HepG2 (cell line): ENCODE measurements around the gene CDHR1. TPM values are rescaled to one million over a fixed set of nuclear protein-coding genes. Genes with fewer than 3 reads are reported as not detected.

ENCODE experiments used
- ARHGAP35 ChIP-seq: sonication (generic); formaldehyde crosslinking; IDR thresholded peaks from 2 replicates; pipeline ENCODE4 v1.9.0; 2022; ENCODE audit warnings: mild to moderate bottlenecking, inconsistent platforms, moderate library complexity, missing genetic modification reagents, borderline replicate concordance
- ATF7 ChIP-seq, 2 experiments: fragments of 450-650 bp in 1 of 2; sonication (generic) in 1 of 2; formaldehyde crosslinking in 1 of 2; IDR thresholded peaks; 2 replicates each; pipeline versions ENCODE4 v1.4.0 to v1.6.1; 2016 to 2020; ENCODE audit warnings: antibody characterized with exemption in 1 of 2, mild to moderate bottlenecking in 1 of 2, missing genetic modification reagents in 1 of 2
- CHCHD3 ChIP-seq: sonication (generic); formaldehyde crosslinking; IDR thresholded peaks from 2 replicates; pipeline ENCODE4 v1.8.0; 2022; ENCODE audit warnings: mild to moderate bottlenecking, missing genetic modification reagents, moderate library complexity
- ETV5 ChIP-seq: IDR thresholded peaks from 2 replicates; pipeline ENCODE4 v1.6.1; 2018; ENCODE audit warnings: missing biosample characterization, missing genetic modification reagents, inconsistent platforms, borderline replicate concordance
- FOXJ3 ChIP-seq: sonication (generic); formaldehyde crosslinking; IDR thresholded peaks from 2 replicates; pipeline ENCODE4 v1.4.0; 2020; ENCODE audit warnings: missing genetic modification reagents, mild to moderate bottlenecking, borderline replicate concordance
- GFI1 ChIP-seq: sonication (generic); formaldehyde crosslinking; IDR thresholded peaks from 2 replicates; pipeline ENCODE4 v1.5.0; 2020; ENCODE audit warnings: missing genetic modification reagents, mild to moderate bottlenecking, borderline replicate concordance
- MXD4 ChIP-seq: IDR thresholded peaks from 2 replicates; pipeline ENCODE4 v1.6.1; 2016; ENCODE audit warnings: mild to moderate bottlenecking, missing biosample characterization, missing genetic modification reagents
- NFIB ChIP-seq: sonication (generic); formaldehyde crosslinking; IDR thresholded peaks from 2 replicates; pipeline ENCODE4 v1.9.0; 2021; ENCODE audit warnings: missing genetic modification reagents, mild to moderate bottlenecking, borderline replicate concordance
- NR2F6 ChIP-seq, 2 experiments: IDR thresholded peaks; 2 replicates each; pipeline ENCODE4 v1.6.1; 2016; ENCODE audit warnings: antibody characterized with exemption in 1 of 2, mild to moderate bottlenecking in 1 of 2
- SMAD9 ChIP-seq: sonication (generic); formaldehyde crosslinking; IDR thresholded peaks from 2 replicates; pipeline ENCODE4 v1.5.1; 2020; ENCODE audit warnings: mild to moderate bottlenecking, missing genetic modification reagents
- TP53 ChIP-seq: sonication (generic); formaldehyde crosslinking; conservative IDR thresholded peaks from 2 replicates; pipeline ENCODE4 v1.4.0; 2020; ENCODE audit warnings: missing genetic modification reagents
- WIZ ChIP-seq: sonication (generic); formaldehyde crosslinking; IDR thresholded peaks from 2 replicates; pipeline ENCODE4 v1.5.1; 2020; ENCODE audit warnings: mild to moderate bottlenecking, missing genetic modification reagents
- ZFP90 ChIP-seq: sonication (generic); formaldehyde crosslinking; IDR thresholded peaks from 2 replicates; pipeline ENCODE4 v1.8.0; 2022; ENCODE audit warnings: missing genetic modification reagents, mild to moderate bottlenecking, inconsistent platforms, borderline replicate concordance
- ZHX1 ChIP-seq: sonication (generic); formaldehyde crosslinking; IDR thresholded peaks from 2 replicates; pipeline ENCODE4 v1.8.1; 2022; ENCODE audit warnings: low read depth, mild to moderate bottlenecking, missing genetic modification reagents
- ZNF570 ChIP-seq: sonication (generic); formaldehyde crosslinking; IDR thresholded peaks from 2 replicates; pipeline ENCODE4 v1.4.0; 2020; ENCODE audit warnings: mild to moderate bottlenecking, missing genetic modification reagents, borderline replicate concordance
- ZNF670 ChIP-seq: sonication (generic); formaldehyde crosslinking; IDR thresholded peaks from 2 replicates; pipeline ENCODE4 v1.8.0; 2022; ENCODE audit warnings: mild to moderate bottlenecking, missing genetic modification reagents, borderline replicate concordance
- ZNF740 ChIP-seq: sonication (generic); formaldehyde crosslinking; IDR thresholded peaks from 2 replicates; pipeline ENCODE4 v1.4.0; 2020; ENCODE audit warnings: missing genetic modification reagents
- ZNF792 ChIP-seq: IDR thresholded peaks from 2 replicates; pipeline ENCODE4 v1.6.1; 2016
- polyA plus RNA-seq, 8 experiments: library from polyadenylated mRNA; depleted of rRNA in 3 of 8; stranded (reverse) in 7 of 8; unstranded in 1 of 8; fragments of >200 nt; fragmentation: Illumina TruSeq in 4 of 8; extraction: Trizol in 4 of 8; gene quantifications; 2 replicates each; pipeline versions ENCODE4 v1.2.1 to v1.2.3, GENCODE V29; 2011 to 2016; ENCODE audit warnings: low read depth in 4 of 8, missing spikeins in 1 of 8, mixed read lengths in 1 of 8; ENCODE audit not compliant: insufficient read depth in 1 of 8
- total RNA-seq, 5 experiments: library from RNA; depleted of rRNA; stranded (reverse); fragments of >200 nt; fragmentation: Illumina TruSeq; extraction: Trizol; gene quantifications; 2 replicates each; pipeline ENCODE4 v1.2.3, GENCODE V29; 2016; ENCODE audit warnings: low read depth in 1 of 5
- TF ChIP-seq, protein P1 (sequence below): sonication (generic); formaldehyde crosslinking; IDR thresholded peaks from 2 replicates; pipeline ENCODE4 v1.4.0; 2020; ENCODE audit warnings: missing genetic modification reagents
- TF ChIP-seq, protein P2 (sequence below): sonication (generic); formaldehyde crosslinking; IDR thresholded peaks from 2 replicates; pipeline ENCODE4 v1.4.0; 2020; ENCODE audit warnings: missing genetic modification reagents

CDHR1 gene
- total and polyA plus RNA-seq, 2 of the 13 experiments (the other 11 are each of a cell fraction or from before 2014, with no cell fraction given), result 0.04 to 0.09 TPM

- TF ChIP-seq ZNF570 (CRISPR knock-in tag) (no peak), WIZ (CRISPR knock-in tag) (no peak), SMAD9 (no peak), FOXJ3 (CRISPR knock-in tag) (no peak), ATF7 (IDR thresholded peaks at IDR 0.05) (no peak), ATF7 (CRISPR knock-in tag; IDR thresholded peaks at IDR 0.05) (no peak), TP53 (no peak), GFI1 (CRISPR knock-in tag) (no peak), NR2F6 (IDR thresholded peaks at IDR 0.05) (no peak), NR2F6 (CRISPR knock-in tag; IDR thresholded peaks at IDR 0.05) (no peak), ZNF740 (CRISPR knock-in tag) (no peak), ZNF792 (CRISPR knock-in tag) (no peak), ZHX1 (CRISPR knock-in tag) (no peak), MXD4 (CRISPR knock-in tag) (no peak), ETV5 (CRISPR knock-in tag) (peak; percentile 29; the same call in 1 of the 2 replicates), ZNF670 (CRISPR knock-in tag) (no peak), ARHGAP35 (CRISPR knock-in tag) (no peak), CHCHD3 (CRISPR knock-in tag) (no peak), ZFP90 (CRISPR knock-in tag) (no peak), NFIB (CRISPR knock-in tag) (no peak)
- TF ChIP-seq, protein P1, sequence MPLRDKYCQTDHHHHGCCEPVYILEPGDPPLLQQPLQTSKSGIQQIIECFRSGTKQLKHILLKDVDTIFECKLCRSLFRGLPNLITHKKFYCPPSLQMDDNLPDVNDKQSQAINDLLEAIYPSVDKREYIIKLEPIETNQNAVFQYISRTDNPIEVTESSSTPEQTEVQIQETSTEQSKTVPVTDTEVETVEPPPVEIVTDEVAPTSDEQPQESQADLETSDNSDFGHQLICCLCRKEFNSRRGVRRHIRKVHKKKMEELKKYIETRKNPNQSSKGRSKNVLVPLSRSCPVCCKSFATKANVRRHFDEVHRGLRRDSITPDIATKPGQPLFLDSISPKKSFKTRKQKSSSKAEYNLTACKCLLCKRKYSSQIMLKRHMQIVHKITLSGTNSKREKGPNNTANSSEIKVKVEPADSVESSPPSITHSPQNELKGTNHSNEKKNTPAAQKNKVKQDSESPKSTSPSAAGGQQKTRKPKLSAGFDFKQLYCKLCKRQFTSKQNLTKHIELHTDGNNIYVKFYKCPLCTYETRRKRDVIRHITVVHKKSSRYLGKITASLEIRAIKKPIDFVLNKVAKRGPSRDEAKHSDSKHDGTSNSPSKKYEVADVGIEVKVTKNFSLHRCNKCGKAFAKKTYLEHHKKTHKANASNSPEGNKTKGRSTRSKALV (CRISPR knock-in tag), result no peak
- TF ChIP-seq, protein P2, sequence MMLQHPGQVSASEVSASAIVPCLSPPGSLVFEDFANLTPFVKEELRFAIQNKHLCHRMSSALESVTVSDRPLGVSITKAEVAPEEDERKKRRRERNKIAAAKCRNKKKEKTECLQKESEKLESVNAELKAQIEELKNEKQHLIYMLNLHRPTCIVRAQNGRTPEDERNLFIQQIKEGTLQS (CRISPR knock-in tag), result no peak
Measured at GRCh38 chr10:84267503-84268126, 73.3 kb downstream of the CDHR1 start (continued).
